ENCODE results near the gene MICALL1.

The MICALL1 gene

DNA sequence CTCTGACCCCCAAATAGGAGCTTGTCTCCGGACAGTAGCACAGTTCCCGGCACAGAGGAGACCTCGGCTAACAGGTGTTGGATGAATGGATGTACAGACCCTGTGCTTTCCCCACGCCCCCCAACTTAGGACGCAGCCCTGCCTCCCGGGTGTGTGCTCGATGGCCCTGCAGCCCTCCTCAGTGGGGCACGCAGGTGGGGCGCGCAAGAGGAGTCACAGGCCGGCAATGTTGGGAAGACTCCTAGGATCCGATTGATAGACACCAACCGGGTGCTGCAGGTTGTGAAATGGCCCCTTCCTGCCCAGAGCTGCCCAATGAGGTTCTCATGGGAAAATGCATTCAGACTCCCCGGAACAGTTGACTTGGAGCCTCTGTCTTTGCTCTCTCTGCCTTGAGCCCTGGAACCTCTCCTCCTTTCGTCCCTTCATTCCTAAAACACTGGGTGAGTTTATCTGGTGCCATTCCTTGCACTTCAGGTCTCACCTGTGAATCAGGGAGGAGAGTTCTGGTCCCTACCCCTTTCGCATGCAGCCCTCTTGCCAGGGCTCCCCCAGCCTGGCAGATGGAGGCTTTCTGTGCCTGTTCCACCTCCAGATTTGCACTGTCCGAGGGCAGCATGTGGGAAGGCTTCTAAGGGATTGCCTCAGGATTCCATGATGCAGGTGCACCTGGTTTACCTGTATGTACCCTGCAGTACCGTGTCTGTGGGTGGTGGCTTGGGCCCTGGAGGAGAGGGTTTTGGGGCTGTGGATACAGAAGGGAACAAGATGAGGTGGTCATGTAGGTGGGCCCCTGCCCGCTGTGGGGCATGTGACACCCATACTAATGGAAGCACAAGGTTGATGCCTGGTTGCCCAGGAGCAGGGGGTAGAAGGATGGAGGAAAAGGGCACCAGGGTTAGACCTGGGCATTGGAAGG lies 1.2 kb downstream of the MICALL1 start:
- DNase-seq, result no peak

DNA sequence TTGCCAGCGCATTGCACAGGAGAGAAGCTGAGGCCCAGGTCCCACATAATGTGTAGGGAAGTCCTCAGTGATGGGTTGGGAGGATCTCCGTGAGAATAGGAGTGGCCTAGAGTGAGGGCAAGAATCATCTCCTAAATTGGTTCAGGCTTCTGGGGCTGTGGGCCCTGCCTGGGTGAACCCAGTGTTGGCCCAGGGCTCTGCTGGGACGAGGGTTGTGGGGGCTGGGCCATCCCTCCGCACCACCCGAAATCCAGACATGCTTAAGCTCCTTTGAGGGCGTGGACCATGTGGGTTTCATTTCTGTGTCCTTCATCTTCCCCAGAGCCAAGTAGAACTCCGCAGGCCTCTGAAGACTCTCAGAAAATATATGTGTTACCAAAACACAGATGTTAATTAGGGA lies 3.7 kb downstream of the MICALL1 start:
- no peak for DNase-seq

DNA sequence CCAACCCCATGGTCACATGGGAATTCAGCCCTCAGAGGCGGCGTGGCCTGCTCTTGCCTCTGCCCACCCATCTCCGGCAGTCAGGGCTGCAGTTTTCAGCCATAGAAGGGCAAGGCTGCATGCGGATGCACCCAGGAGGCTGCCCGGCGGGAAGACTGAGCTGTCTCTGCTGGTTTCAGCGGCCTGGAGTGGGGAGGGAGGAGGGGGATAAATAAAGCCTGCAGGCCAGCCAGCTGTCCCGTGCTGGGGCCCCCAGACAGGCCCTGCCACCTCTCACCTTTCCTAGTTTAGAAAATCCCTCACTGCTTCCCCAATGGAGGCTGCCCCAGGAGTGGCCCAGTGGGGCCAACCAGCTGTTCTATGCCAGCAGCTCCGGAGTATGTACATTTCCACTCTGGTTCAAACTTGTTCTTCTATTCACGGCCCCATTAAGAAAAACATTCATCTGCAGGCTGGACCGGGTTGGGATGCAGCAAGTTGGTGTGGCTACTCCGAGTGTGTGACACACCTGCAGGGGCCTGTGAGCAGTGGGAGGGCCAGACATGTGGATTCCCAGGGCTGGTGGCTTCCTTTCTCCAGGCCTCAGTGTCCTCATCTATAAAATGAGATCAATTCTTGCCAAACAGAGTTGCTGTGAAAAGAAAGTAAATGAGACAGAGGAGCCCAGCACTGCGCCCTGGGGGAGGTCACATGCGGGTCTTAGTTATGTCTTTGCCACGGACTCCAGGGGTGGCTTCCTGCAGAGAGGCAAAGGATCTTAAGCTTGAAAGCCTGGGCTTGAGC lies 5.0 kb downstream of the MICALL1 start:
- DNase-seq, result no peak

DNA sequence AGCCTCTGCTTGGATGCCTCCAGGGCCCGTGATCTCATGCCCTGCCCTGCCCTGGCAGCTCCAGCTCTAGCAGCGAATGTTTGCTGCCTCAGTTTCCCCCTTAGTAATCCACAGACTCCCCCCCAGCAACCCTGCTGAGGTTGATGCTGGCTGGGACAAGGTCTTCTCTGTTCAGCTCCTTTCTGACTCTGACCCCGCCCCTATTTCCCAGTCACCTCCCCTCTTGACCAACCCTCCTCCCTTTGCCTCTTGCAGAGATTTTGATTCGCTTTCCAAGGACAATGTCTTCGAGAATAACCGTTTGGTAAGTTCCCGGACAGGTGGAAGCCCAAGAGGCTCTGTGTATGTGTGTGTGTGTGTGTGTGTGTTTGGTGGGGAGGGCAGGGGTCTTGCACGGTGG lies 5.6 kb downstream of the MICALL1 start:
- DNase-seq, result no peak

DNA sequence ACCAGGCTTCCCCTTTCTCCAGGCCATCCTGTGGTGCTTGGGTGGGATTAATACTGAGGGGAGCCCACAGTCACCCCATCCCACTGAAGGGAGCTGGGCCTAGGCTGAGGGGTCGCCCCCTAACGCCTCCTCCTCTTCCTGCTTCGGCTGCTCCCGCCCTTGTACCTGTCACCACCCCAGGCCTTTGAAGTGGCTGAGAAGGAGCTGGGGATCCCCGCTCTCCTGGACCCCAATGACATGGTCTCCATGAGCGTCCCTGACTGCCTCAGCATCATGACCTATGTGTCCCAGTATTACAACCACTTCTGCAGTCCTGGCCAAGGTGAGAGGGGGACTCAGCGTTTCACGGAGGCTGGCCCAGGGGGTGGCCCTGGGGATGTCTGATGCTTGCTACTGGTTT lies 6.1 kb downstream of the MICALL1 start:
- DNase-seq, result no peak

DNA sequence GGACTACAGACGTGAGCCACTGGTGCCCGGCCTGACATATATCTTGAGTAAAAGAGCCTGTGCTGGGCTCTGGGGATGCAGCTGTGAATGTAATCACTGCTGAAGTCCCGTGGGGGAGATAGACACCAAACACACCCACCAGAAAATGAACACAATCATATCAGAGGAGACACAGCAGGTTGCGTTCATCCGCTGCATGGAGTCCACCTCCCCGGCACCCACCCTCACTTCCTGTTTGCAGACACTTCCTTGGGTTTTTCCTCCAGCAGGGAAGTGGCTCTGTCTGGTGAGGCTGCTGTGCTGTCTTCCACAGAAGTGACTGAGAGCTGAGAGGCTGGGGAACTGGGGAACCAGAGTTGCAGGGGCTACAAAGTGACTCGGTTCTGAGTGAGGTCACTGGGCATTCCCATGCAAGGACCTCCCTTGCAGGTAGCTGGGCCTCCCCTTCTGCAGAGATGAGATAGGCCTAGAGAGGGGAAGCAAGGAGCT lies 7.2 kb downstream of the MICALL1 start:
- no peak for DNase-seq

DNA sequence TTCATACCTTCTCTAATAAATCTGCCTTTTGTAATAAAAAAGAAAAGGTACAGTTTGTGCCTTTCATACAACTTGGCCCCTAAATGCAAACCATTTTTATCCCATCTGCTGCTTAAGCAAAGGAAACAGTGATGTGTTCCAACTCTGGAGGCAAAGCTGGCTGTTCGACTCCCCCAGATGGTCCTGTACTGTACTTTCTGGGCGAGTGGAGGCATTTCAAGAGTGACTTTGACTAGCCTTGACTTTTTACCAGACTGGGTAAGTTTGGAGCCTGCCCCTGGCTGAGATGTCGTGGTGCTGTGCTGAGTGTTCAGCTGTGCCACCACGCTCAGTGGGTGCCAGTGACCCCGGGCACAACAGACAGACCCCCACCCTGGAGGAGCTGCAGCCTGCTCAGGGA lies 10.2 kb downstream of the MICALL1 start:
- DNase-seq, result no peak

DNA sequence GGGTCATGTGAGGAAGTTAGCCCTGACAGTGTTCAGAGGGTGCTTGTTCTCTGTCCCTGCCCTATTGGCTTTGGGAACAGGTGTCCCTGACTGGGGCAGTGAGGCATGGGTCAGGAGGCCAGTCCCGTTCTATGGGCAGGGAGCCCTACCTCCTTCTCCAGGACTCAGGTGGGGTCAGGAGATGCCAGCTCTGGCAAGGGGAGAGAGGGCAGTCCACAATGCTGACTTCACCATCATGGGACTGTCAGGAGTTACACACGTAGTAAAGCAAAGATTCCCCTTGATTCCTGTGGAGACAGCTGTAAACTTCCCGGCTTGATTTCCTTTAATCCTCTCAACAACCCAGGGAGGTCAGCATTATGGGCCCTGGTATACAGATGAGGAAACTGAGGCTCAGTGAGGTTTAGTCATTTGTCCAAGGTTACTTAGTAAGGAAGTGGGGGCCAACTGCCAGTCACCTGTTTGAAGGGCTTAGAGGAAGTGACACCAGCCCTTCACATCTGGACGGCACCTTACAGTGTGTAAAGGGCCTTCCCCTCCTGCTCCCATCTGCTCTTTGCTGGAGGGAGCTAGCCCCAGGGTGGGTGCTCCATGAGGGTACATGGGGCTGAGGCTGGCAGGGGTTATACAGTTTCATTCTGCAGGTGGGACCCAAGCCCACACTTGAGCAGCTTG lies 11.9 kb downstream of the MICALL1 start:
- DNase-seq, result no peak

DNA sequence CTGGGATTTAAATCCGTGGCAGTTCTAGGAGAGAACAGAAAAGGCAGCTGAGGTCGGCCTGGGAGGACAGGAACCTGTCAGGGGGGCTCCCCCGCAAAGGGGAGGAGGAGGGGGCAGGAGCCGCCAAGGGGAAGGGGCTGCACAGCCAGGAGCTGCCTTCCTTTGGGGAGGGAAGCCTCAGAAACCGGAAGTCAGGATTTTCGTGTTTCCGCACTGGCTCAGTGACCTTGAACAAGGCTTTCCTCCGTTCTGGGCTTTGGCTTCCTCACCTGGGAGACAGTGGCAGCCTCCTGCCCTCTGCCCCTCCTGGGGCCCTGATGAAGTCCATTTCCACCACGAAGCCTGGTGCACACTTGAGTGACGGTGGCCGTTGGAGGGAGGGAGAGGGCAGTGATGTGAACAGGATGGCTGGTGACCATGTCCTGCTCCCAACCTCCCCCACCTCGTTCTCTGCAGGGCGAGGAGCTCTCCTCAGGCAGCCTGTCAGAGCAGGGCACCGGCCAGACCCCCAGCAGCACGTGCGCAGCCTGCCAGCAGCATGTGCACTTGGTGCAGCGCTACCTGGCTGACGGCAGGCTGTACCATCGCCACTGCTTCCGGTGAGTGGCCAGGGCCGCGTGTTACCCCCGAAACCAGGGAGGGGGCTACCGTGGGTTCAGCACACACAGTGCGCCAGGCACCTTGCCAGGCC lies 12.6 kb downstream of the MICALL1 start:
- no peak for DNase-seq

DNA sequence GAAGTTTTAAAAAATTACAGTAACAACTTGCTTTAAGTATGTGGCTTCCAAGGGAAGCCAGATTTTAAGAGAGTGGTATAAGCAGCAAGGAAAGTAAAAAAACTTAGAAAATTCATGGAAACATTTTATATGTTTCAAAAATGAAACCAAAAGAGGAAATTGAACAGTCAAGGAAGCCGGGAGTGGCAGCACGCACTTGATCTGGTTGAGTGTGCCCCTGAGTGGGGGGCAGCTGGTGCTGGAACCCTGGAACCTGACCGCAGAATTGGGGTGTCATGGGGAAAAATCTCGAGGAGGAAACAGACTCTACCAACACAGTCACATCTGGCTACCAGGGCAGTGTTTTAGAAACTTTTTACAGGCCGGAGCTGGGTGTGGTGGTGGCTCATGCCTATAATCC lies 14.0 kb downstream of the MICALL1 start:
- DNase-seq, result no peak

DNA sequence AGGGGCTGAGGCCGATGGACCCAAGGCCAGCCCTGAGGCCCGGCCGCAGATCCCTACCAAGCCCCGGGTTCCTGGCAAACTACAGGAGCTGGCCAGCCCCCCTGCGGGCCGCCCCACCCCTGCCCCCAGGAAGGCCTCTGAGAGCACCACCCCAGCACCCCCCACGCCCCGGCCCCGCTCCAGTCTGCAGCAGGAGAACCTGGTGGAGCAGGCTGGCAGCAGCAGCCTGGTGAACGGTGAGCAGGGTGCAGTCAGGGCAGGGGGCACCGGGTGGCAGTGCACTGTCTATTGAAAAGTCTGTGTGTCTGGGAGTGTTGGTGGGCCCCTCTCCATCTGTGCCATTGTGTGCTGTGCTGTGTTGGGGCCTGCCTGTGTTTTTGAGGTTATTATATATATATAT lies 16.1 kb downstream of the MICALL1 start:
- no peak for DNase-seq

DNA sequence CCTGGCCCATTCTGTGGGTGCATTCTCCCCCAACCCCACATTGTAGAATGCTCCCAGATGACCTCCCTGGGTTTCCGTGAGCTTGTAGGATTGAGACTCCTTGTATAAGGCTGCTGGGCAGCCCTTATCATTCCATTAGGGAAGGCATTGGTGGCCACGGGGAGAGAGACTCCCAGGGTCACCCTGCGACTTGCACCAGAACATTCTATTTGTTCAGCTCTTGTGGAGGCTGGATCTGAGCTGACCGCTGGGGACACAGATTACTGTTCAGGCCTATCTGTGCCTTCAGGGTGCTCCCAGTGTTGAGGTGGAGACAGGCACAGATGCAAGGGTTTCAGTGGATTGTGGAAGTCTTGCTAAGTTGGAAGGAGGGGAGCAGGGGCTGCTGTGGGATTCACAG lies 17.8 kb downstream of the MICALL1 start:
- no peak for DNase-seq

DNA sequence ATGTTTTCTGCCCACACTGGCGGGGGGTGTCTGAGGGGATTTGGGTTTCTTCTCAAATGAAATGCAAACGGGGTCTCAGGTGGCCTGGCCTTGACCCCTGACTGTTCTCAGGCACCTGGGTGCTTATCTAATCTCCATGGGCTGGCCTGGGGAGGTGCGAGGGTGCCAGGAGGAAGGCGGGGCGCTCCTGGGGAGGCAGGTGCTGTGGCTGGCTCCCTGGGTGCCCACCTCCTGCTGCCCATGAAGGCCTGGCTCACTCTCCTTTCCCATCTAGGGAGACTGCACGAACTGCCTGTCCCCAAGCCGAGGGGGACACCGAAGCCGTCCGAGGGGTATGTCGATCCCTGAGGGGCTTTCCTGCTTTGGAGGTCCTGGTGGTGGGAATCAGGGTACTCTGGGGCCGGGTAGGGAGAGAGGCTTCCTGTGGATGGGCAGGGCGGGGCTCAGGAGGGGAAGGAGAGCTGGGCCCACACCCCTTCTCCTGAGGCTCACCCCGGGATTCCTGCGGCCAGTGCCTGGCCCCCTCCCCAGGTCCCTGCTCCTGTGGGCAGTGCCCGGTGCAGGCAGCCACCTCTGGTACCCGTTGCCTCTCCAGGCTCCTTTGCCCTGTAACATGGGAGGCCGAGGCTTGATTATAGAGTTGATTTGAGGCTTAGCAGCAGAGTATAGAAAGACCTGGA lies 18.4 kb downstream of the MICALL1 start:
- no peak for DNase-seq

DNA sequence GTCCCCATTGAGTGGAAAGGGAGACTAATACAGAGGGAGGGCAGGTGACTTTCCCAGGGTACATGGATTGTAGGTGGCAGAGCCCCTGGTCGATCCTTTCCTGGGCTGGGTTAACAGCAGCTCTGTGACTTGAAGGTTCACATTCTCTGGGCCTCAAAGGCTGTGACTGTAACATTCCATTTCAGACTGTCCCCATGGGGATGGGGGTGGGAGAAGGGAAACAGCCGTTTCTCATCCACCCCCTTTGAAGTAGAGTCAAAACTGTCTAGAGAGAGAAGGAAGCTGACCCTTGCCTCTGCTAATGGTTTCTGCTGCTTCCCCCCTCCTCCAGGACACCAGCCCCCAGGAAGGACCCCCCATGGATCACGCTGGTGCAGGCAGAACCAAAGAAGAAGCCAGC lies 19.2 kb downstream of the MICALL1 start:
- DNase-seq, result no peak

DNA sequence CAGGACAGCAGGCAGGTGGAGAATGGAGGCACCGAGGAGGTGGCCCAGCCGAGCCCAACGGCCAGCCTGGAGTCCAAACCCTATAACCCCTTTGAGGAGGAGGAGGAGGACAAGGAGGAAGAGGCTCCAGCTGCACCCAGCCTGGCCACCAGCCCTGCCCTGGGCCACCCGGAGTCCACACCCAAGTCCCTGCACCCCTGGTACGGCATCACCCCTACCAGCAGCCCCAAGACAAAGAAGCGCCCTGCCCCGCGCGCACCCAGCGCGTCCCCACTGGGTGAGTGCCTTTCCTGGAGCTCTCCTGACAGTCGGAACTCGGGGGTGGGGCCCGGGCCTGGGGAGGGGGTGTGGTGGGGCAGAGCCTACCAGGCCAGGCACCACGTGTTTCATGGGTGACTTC lies 19.7 kb downstream of the MICALL1 start:
- no peak for DNase-seq

DNA sequence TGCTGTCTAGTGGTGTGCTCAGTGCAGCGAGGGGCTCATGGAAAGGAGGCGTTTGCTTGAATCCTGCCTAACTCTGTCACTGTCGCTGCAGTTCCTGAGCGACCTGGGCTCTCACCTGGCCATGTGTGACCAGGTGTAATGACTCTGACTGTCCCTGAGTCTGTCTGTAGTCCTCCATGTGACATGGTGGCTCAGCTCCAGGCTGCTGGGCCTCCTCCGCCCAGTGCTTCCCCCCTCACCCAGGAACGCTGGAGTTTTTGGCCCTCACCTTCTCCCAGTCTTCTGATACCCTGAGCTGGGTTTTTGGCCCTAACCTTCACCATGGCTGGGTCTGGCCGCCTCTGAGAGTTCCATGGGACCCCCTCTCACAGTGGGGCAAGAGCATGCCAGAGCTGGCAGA lies 20.3 kb downstream of the MICALL1 start:
- DNase-seq, result no peak

DNA sequence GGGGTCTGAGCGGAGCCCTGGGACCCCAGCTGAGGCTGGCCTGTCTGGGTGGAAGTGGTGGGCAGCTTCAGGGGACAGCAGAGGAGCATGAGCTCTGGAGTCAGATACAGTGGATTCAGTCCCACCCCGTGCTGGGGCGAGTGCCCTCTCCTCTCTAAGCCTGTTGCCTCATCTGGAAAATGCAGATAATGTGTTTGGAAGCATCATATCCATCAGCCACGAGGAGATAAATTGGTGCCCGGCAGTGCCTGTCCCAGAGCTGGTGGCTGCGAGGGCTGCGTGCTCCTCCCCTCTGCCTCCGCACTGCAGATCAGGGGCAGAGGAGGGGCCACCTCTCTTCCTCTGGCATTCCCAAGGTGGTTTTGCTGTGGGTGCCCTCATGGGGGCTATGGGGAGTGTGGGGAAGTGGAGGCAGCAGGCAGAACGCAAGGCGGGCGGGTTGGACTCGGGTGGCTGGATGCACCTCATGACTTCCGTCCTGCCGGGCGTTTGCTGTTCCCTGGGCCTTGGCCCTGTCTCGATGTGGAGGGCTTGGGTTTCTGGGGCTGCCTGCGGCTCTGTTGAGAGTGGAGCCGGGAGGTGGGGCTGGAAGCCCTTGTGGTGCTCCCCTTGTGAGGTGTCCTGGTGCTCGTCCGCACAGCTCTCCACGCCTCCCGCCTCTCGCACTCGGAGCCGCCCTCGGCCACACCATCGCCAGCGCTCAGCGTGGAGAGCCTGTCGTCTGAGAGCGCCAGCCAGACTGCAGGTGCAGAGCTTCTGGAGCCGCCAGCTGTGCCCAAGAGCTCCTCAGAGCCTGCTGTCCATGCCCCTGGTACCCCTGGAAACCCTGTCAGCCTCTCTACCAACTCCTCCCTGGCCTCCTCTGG lies 20.9 kb downstream of the MICALL1 start:
- DNase-seq, result no peak

DNA sequence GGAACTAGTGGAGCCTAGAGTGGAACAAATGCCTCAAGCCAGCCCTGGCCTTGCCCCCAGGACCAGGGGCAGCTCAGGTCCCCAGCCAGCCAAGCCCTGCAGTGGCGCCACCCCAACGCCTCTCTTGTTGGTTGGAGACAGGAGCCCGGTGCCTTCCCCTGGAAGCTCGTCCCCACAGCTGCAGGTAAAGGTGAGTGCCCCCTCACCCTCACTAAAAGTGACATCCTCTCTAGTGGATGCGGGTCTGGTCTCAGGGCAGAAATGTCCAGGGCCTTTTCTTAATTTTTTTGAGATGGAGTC lies 21.5 kb downstream of the MICALL1 start:
- DNase-seq, result no peak

DNA sequence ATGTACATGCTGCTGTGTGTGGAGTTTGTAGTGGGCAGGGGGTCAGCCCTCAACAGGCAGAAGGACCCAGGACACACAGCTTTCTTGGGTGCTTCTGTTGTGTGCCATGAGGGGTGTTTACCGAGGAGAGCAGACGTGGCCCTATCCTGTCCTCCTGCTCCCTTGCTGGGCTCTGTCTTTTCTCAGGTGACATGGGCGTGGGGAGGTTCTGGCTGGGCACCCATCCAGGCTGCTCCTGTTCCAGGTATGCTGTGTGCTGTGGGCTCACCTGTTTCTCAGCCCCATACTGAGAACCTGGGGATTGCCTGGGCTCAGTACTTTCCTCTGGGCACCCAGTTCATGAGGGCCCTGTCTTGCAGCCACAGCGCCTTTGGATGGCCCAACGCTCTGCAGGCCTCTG lies 23.3 kb downstream of the MICALL1 start:
- no peak for DNase-seq

DNA sequence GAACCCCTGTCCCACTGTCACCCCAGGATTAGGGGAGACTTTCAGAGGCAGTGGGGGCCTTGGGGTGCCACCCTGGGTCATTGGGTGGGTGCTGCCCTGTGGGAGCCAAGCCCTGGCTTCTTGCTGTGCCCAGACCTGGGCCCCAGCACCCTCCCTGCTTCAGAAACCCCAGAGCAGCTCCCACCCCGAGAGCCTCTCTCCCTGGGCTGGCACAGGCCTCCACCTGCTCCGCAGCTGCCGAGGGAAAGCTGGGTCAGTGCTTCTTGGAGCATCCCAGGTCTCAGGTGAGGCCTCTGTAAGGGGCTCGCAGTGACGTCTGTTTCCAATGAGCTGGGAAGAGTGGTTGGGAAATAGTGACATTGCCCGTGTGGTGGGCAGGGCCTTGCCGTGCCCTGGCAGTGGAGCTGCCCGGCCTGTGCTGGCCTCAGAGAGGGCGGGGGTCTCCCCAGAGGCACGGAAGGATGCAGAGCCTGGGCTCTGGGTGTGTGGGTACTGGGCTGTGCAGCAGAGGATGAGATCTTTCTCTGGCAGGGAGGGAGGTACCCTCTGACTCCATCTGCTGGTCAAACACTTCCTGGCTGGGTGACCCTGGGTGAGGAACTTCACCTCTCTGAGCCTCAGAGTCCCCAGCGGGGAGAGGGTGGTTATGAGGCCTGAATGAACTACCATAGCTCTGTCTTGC lies 24.3 kb downstream of the MICALL1 start:
- DNase-seq, result no peak

DNA sequence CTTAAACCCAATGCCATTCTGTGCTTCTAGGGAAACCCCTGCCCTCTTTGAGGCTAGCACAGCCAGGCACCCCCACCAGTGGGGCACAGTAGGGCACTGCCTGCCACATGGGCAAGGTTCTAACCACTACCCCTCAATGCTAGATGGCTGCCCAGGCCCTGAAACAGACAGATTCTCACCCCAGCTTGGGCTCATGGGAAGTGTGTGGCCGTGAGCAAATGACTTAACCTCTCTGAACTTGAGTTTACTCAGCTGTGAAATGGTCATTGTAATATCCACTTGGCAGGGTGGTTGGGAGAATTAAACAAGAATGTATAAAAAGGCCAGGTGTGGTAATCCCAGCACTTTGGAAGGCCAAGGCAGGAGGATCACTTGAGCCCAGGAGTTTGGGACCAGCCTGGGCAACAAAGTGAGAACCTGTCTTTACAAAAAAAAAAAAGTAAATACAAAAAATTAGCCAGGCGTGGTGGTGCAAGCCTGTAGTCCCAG lies 24.9 kb downstream of the MICALL1 start:
- no peak for DNase-seq

Data from NCI-H146 (cell line).